Thoracic aorta endothelial cell (primary cell): ENCODE measurements around the gene LRRC26. TPM values are rescaled to one million over a fixed set of nuclear protein-coding genes. Genes with fewer than 3 reads are reported as not detected.

Source experiments
- small RNA-seq: library from RNA; depleted of rRNA; stranded (forward); fragments of <200 nt; gene quantifications from one replicate; pipeline ENCODE3, GENCODE V24; 2012
- total RNA-seq: library from RNA; depleted of rRNA; stranded (reverse); fragments of >200 nt; gene quantifications from 2 replicates; pipeline ENCODE4 v1.2.3, GENCODE V29; 2012

The LRRC26 gene, protein sequence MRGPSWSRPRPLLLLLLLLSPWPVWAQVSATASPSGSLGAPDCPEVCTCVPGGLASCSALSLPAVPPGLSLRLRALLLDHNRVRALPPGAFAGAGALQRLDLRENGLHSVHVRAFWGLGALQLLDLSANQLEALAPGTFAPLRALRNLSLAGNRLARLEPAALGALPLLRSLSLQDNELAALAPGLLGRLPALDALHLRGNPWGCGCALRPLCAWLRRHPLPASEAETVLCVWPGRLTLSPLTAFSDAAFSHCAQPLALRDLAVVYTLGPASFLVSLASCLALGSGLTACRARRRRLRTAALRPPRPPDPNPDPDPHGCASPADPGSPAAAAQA
- not detected in 2 replicates for total RNA-seq

DNA sequence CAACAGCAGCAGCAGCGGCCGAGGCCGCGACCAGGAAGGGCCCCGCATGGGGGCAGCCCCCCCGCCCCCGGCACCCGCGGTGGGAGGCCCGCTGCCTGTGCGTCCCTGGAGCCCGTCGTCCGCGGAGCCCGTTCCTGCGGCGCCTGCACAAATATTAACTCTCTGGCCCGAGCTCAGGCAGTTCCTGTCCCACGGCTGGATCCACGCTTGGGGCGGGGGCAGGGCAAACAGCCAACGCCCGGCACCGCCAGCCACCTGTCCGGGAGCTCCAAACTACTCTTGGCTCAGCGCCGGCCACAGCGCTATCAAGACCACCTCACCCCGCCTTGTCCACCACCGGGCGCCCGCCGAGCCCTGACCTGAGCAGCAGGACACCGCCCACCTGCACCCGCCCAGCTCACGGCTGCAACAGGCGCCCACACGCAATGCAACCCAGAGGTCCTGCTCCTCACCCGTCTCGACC, at the start of gene LRRC26:
TSS of gene LRRC26 (minus strand) at position 156 of the 463 bp plus-strand sequence. CDS start at position 48, 108 bp downstream.

DNA sequence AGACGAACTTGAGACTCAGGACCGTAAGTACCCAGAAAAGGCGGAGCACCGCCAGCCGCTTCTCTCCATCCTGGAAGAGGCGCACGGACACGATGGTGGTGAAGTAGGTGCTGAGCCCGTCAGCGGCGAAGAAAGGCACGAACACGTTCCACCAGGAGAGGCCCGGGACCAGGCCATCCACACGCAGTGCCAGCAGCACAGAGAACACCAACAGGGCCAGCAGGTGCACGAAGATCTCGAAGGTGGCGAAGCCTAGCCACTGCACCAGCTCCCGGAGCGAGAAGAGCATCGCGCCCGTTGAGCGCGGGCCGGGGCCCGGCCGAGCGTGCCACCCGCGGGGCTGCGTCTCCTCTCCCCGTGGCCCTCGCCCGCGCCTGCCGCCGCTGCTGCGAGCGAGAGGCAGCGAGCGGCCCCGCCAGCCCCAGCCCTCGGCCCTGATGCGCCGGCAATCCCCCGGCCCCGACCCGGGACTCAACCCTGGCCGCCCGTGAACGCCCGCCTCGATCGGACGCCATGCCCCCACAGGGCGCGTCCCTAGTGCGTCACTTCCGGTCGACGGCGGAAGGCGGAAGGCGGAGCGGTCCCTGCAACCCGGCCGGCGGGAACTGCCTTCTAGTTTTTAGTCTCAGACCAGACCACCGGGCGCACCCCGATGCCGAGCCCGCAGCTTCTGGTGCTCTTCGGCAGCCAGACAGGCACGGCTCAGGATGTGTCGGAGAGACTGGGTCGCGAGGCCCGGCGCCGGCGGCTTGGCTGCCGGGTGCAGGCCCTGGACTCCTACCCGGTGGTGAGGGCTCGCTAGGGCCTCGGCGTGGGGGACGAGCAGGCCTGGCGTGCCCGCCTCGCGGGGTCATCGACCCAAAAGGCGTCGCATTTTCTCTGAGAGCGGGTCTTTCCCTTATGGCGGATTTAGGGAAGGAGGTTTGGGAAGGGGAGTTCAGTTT, 35.5 kb upstream of the LRRC26 start, which contains the start of the genes NDOR1 and TMEM203:
TSS of gene NDOR1 (plus strand) at position 575 of the 944 bp plus-strand sequence. CDS start at position 653, 78 bp downstream.
TSS of gene TMEM203 (minus strand) at position 523 of the 944 bp plus-strand sequence. CDS start at position 289, 234 bp downstream.

GRCh38 chr9:137200311-137201204, 30.7 kb upstream of the LRRC26 start, which contains the start of gene TPRN:
Gene TPRN (minus strand): TSS chr9:137200741. CDS start chr9:137200711, 30 bp downstream.

GRCh38 chr9:137188490-137189296, 18.8 kb upstream of the LRRC26 start, which contains the start of the genes ANAPC2 and SSNA1:
Gene ANAPC2 (minus strand): TSS chr9:137188560. CDS start chr9:137188532, 28 bp downstream.
Gene SSNA1 (plus strand): TSS chr9:137188676. CDS start chr9:137188727, 51 bp downstream.

DNA sequence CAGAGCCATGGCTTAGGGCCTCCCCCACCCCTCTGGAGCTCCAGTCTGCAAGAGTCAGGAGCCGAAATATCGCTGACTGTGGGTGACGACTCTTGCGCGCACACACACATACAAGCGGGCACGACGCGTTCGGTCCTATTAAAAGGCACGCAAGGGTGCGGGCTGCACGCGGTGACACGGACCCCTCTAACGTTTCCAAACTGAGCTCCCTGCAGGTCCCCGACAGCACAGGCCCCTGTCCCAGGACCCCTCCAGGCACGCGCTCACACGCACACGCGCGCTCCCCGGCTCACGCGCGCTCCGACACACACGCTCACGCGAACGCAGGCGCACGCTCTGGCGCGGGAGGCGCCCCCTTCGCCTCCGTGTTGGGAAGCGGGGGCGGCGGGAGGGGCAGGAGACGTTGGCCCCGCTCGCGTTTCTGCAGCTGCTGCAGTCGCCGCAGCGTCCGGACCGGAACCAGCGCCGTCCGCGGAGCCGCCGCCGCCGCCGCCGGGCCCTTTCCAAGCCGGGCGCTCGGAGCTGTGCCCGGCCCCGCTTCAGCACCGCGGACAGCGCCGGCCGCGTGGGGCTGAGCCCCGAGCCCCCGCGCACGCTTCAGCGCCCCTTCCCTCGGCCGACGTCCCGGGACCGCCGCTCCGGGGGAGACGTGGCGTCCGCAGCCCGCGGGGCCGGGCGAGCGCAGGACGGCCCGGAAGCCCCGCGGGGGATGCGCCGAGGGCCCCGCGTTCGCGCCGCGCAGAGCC, 31.0 kb downstream of the LRRC26 start, which contains the start of gene GRIN1:
TSS of gene GRIN1 (plus strand) at position 433 of the 746 bp plus-strand sequence. CDS start 333 bp downstream, outside the sequence.

Small RNA genes within 50 kb of the gene (small RNA-seq; reads per million reads assigned to genes)
- not detected for gene MIR3621

Other genes starting within 250 kb of the LRRC26 start
- 95.3 and 115 TPM in 2 replicates for gene FBXW5, start 225.3 kb downstream of the LRRC26 start, total RNA-seq
- not detected in 2 replicates for gene C8G, start 224.8 kb downstream of the LRRC26 start, total RNA-seq
- not detected in 2 replicates for gene LCN12, start 217.8 kb downstream of the LRRC26 start, total RNA-seq
- gene PTGDS, start 192.5 kb downstream of the LRRC26 start, total RNA-seq: not detected in 2 replicates
- gene LCNL1, start 187.1 kb downstream of the LRRC26 start, total RNA-seq: not detected in 2 replicates
- gene PAXX, start 177.6 kb downstream of the LRRC26 start, total RNA-seq: 16.6 and 17.4 TPM in 2 replicates
- 0.14 and 0.27 TPM in 2 replicates for gene CLIC3, start 173.5 kb downstream of the LRRC26 start, total RNA-seq
- 11.0 and 12.3 TPM in 2 replicates for gene ABCA2, start 141.8 kb downstream of the LRRC26 start, total RNA-seq
- not detected in 2 replicates for gene FUT7, start 138.0 kb downstream of the LRRC26 start, total RNA-seq
- 39.0 and 47.4 TPM in 2 replicates for gene NPDC1, start 123.9 kb downstream of the LRRC26 start, total RNA-seq
- gene ENTPD2, start 116.0 kb downstream of the LRRC26 start, total RNA-seq: not detected in 2 replicates
- 19.7 and 36.7 TPM in 2 replicates for gene SAPCD2, start 99.5 kb downstream of the LRRC26 start, total RNA-seq
- gene UAP1L1, start 92.5 kb downstream of the LRRC26 start, total RNA-seq: 16.2 and 20.7 TPM in 2 replicates
- gene MAN1B1, start 83.1 kb downstream of the LRRC26 start, total RNA-seq: 45.7 and 53.3 TPM in 2 replicates
- gene DPP7, start 55.3 kb downstream of the LRRC26 start, total RNA-seq: 55.6 and 69.3 TPM in 2 replicates
- under 0.01 and 0.14 TPM in 2 replicates for gene GRIN1, start 30.9 kb downstream of the LRRC26 start, total RNA-seq
- gene TMEM210, start 2.0 kb upstream of the LRRC26 start, total RNA-seq: not detected in 2 replicates
- 28.2 and 31.2 TPM in 2 replicates for gene ANAPC2, start 18.5 kb upstream of the LRRC26 start, total RNA-seq
- 84.6 and 91.9 TPM in 2 replicates for gene SSNA1, start 18.6 kb upstream of the LRRC26 start, total RNA-seq
- 6.3 and 8.7 TPM in 2 replicates for gene TPRN, start 30.7 kb upstream of the LRRC26 start, total RNA-seq
- gene TMEM203, start 35.6 kb upstream of the LRRC26 start, total RNA-seq: 25.2 and 27.3 TPM in 2 replicates
- gene NDOR1, start 35.6 kb upstream of the LRRC26 start, total RNA-seq: 8.2 and 11.1 TPM in 2 replicates
- 0.13 and 0.43 TPM in 2 replicates for gene RNF208, start 52.2 kb upstream of the LRRC26 start, total RNA-seq
- 0.27 and 0.29 TPM in 2 replicates for gene CYSRT1, start 55.1 kb upstream of the LRRC26 start, total RNA-seq
- gene RNF224, start 57.5 kb upstream of the LRRC26 start, total RNA-seq: 0.07 TPM in 1 of 2 replicates, not detected in the other
- gene SLC34A3, start 60.9 kb upstream of the LRRC26 start, total RNA-seq: not detected in 2 replicates
- gene TUBB4B, start 71.2 kb upstream of the LRRC26 start, total RNA-seq: 240 and 376 TPM in 2 replicates
- not detected in 2 replicates for gene STPG3, start 81.2 kb upstream of the LRRC26 start, total RNA-seq
- 52.3 and 62.5 TPM in 2 replicates for gene NELFB, start 85.3 kb upstream of the LRRC26 start, total RNA-seq
- 48.3 and 50.1 TPM in 2 replicates for gene TOR4A, start 107.7 kb upstream of the LRRC26 start, total RNA-seq
- 12.1 and 16.5 TPM in 2 replicates for gene NRARP, start 132.2 kb upstream of the LRRC26 start, total RNA-seq